ENCODE measurements around the gene KLHL5.

GRCh38 chr4:39067451-39067850 lies 5.4 kb downstream of the KLHL5 start:
- TF ChIP-seq CTCF (IDR thresholded peaks at IDR 0.05) (no peak), POLR2A (IDR thresholded peaks at IDR 0.05) (no peak), EP300 (IDR thresholded peaks at IDR 0.05; ENCODE audit: low read depth) (no peak)

Measured in transverse colon (tissue), 3 donors.